ENCODE data around the gene PRSS50. TPM values are rescaled to one million over a fixed set of nuclear protein-coding genes. Genes with fewer than 3 reads are reported as not detected.

The PRSS50 gene
- total RNA-seq, 1 experiment from 2014 or later = not detected

DNA sequence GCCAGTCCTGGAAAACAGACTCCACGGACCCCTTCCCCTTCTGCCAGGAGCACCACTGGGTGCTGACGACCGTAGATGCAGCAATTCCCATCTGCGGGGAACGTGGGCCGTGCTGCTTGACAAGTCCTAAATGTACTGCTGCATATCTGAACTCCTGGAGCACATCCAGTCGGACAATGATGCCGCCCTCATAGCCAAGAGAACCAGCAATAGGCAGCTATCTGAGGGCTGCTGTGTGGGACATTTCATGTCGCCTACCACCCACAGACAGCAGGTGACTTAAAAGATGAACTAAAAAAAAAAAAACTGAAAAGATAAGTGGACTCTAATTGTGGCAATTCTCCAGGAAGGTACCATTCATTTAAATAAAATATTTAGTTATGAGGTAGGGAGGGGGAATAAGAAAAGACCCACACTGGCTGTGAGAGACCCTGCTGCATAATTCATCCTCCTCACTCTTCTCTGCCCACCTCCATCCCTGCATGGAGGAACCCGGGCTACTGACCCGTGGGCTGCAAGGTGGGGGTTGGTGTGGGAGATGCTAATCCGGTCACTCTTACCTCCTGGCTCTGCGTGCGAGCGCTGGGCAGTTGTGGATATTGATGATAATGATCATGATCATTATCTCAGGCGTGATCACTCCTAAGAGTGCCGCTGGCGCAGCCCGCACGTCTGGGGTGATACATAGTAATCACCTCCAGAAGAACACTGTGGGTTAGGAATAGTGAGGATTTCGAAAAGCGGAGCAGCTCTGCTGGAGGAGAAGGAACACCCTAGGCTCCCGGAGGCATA, 52.5 kb downstream of the PRSS50 start:
- Mint-ChIP-seq H3K27ac (ENCODE audit: unreplicated experiment) (no peak overlapping the region), H3K9me3 (ENCODE audit: low read depth, unreplicated experiment) (no peaks in the 10 kb centered on the region), H3K4me3 (ENCODE audit: low read depth, unreplicated experiment) (no peak overlapping the region), H3K36me3 (ENCODE audit: insufficient read depth, unreplicated experiment) (peaks cover 11% of the 10 kb centered on the region), H3K27me3 (ENCODE audit: unreplicated experiment) (peaks cover 41% of the 10 kb centered on the region), H3K4me1 (ENCODE audit: low read depth, unreplicated experiment) (no peaks in the 10 kb centered on the region)
- TF ChIP-seq, protein P1, sequence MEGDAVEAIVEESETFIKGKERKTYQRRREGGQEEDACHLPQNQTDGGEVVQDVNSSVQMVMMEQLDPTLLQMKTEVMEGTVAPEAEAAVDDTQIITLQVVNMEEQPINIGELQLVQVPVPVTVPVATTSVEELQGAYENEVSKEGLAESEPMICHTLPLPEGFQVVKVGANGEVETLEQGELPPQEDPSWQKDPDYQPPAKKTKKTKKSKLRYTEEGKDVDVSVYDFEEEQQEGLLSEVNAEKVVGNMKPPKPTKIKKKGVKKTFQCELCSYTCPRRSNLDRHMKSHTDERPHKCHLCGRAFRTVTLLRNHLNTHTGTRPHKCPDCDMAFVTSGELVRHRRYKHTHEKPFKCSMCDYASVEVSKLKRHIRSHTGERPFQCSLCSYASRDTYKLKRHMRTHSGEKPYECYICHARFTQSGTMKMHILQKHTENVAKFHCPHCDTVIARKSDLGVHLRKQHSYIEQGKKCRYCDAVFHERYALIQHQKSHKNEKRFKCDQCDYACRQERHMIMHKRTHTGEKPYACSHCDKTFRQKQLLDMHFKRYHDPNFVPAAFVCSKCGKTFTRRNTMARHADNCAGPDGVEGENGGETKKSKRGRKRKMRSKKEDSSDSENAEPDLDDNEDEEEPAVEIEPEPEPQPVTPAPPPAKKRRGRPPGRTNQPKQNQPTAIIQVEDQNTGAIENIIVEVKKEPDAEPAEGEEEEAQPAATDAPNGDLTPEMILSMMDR (IDR thresholded peaks at IDR 0.05; ENCODE audit: unreplicated experiment) = no peak
- CTCF ChIA-PET = no interaction called here
- no peak for DNase-seq
- BruUV-seq (replicated peaks) = no TSS peak
- intact Hi-C loops (cut with micrococcal nuclease; ENCODE audit: unreplicated experiment) = no loop called here

GRCh38 chr3:46664188-46664970, 53.3 kb downstream of the PRSS50 start:
- Mint-ChIP-seq H3K27ac (ENCODE audit: unreplicated experiment) (no peak overlapping the region), H3K4me3 (ENCODE audit: low read depth, unreplicated experiment) (no peak overlapping the region), H3K36me3 (ENCODE audit: insufficient read depth, unreplicated experiment) (peaks cover 11% of the 10 kb centered on the region), H3K27me3 (ENCODE audit: unreplicated experiment) (peaks cover 41% of the 10 kb centered on the region), H3K4me1 (ENCODE audit: low read depth, unreplicated experiment) (no peaks in the 10 kb centered on the region), H3K9me3 (ENCODE audit: low read depth, unreplicated experiment) (no peaks in the 10 kb centered on the region)
- TF ChIP-seq, protein P1 (IDR thresholded peaks at IDR 0.05; ENCODE audit: unreplicated experiment) = no peak
- no TSS peak for BruUV-seq (replicated peaks)
- intact Hi-C loops (cut with micrococcal nuclease; ENCODE audit: unreplicated experiment) = no loop called here
- DNase-seq = no peak
- CTCF ChIA-PET = interaction anchor here (0.7 to 0.9 kb wide), 2 partner anchors 231 to 245 kb away, joined by 4 to 6 read pairs; no protein-coding TSS in a partner anchor

DNA sequence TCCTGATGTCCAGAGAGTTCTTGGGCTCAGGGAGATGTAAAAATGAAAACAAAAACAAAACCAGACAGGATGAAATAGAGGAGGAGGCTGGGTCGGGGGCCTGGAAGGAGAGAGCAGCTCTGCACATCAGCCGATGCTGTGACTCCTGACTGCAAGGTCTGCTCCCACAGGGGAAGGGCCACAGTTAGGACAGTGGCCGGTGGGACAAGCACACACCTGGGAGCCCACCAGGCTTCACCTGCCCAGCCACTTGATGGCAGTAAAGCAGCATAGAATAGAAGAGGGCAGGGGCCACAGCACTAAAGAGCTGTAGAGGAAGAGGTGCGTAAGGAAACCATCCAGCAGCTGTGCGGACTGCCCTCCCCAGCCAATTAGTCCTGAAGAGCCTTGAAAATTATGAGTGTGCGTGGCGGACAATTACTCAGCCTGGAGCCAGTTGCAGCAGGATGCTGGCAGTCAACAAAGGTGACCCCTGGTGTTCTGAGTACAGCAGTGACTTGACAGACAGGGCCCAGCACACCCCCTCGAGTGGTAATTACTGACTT, 54.0 kb downstream of the PRSS50 start:
- CTCF ChIA-PET = interaction anchor here (0.5 to 0.9 kb wide), 3 partner anchors 36 to 246 kb away, joined by 3 to 6 read pairs (median 4); no protein-coding TSS in a partner anchor
- Mint-ChIP-seq H3K4me1 (ENCODE audit: low read depth, unreplicated experiment) (no peaks in the 10 kb centered on the region), H3K36me3 (ENCODE audit: insufficient read depth, unreplicated experiment) (peaks cover 11% of the 10 kb centered on the region), H3K4me3 (ENCODE audit: low read depth, unreplicated experiment) (no peak overlapping the region), H3K27ac (ENCODE audit: unreplicated experiment) (no peak overlapping the region), H3K27me3 (ENCODE audit: unreplicated experiment) (peaks cover 41% of the 10 kb centered on the region), H3K9me3 (ENCODE audit: low read depth, unreplicated experiment) (no peaks in the 10 kb centered on the region)
- peak; percentile 26 for DNase-seq
- TF ChIP-seq, protein P1 (IDR thresholded peaks at IDR 0.05; ENCODE audit: unreplicated experiment) = no peak
- BruUV-seq (replicated peaks) = no TSS peak
- intact Hi-C loops (cut with micrococcal nuclease; ENCODE audit: unreplicated experiment) = no loop called here

DNA sequence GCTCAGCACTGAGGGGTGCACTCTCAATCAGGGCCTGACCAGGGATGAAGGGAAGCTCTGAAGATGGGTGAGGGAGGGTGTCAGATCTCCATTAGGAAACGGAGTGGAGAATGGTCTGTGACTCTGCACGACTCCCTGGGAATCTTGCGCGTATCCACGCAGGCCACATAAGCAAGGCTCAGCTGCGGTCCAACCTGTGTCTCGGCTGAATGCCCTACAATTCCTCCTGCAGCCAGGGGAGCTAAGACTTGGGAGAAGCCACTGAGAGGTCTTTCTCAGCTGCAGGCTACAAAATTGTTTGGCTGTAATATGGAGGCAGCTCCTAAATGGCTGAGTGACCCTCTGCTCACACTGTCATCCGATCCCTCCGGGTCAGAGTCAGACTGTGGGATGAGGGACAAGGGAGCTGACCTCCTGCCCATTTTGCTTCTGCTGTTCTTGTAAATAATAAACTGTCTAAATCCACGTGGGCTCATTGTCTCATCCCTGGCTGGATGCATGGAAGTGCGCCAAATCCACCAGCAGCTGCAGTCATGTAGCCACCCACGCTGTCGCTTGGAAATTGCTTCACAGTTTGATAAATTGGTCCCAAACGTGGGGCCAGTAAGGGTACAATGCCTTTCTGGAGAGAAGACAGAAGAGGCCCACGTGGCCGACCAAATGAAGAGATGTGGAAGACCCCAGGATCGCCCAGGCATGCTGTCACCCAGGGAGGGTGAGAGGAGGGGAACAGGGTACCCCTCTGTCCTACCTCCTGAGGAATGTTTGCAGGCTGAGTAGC, 54.7 kb downstream of the PRSS50 start:
- H3K36me3 Mint-ChIP-seq (ENCODE audit: insufficient read depth, unreplicated experiment) = peaks cover 8% of the 10 kb centered on the region
- CTCF ChIA-PET = interaction anchor here (0.5 kb wide), 1 partner anchor 36 kb away, joined by 3 read pairs; no protein-coding TSS in a partner anchor
- H3K4me1 Mint-ChIP-seq (ENCODE audit: low read depth, unreplicated experiment) = no peaks in the 10 kb centered on the region
- BruUV-seq (replicated peaks) = no TSS peak
- peaks cover 41% of the 10 kb centered on the region for H3K27me3 Mint-ChIP-seq (ENCODE audit: unreplicated experiment)
- intact Hi-C loops (cut with micrococcal nuclease; ENCODE audit: unreplicated experiment) = no loop called here
- TF ChIP-seq, protein P1 (IDR thresholded peaks at IDR 0.05; ENCODE audit: unreplicated experiment) = no peak
- H3K9me3 Mint-ChIP-seq (ENCODE audit: low read depth, unreplicated experiment) = no peaks in the 10 kb centered on the region
- DNase-seq = no peak
- no peak overlapping the region for H3K27ac Mint-ChIP-seq (ENCODE audit: unreplicated experiment)
- H3K4me3 Mint-ChIP-seq (ENCODE audit: low read depth, unreplicated experiment) = no peak overlapping the region

All from Calu3 (cell line).